ENCODE measurements around the gene JAKMIP1. TPM values are rescaled to one million over a fixed set of nuclear protein-coding genes. Genes with fewer than 3 reads are reported as not detected.

Gene JAKMIP1
- total and polyA plus RNA-seq, 2 experiments from 2014 or later = not detected

DNA sequence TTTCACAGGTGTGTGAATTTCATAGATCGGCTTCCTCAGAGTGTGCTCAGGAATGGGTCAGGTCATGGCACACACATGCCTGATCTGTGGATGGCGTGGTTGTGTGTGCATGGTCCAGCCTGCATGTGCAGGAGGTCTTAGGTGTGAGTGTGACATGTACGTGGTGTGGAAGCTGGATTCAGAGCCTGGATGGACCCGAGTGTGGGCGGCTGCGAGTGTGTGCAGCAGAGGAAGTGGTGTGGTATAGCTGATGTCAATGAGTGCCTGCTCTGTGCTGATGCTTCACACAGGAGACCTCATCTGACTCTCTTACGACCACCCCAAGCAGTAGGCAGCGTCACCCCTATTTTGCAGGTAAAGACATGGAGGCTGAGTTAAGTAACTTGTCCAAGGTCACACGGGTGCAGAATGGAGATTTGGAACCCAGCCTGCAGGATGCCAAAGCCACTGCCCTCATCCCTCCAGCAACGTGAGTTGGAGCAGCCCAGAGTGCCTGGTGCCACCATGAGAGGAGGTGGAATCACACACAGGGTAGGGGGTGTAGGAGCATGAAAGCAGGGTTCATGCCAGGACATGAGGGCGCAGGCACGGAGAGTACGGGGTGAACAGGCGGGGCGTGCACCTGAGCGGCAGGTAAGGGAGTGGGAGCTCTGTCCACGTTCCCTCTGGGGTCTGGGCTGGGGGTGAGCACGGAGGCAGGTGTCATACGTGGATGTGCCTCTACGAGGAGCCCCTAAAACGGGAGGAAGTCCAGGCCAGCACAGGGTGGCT is 157.9 kb downstream of the JAKMIP1 start:
- Histone ChIP-seq H3K79me2 (ENCODE audit: insufficient read depth) (no peaks in the 10 kb centered on the region), H3K9me3 (ENCODE audit: low read depth) (no peaks in the 10 kb centered on the region), H3F3A (ENCODE audit: insufficient read depth) (no peaks in the 10 kb centered on the region), H4K20me1 (ENCODE audit: insufficient read depth) (no peaks in the 10 kb centered on the region), H3K9me2 (ENCODE audit: insufficient read depth) (no peaks in the 10 kb centered on the region), H3K36me3 (ENCODE audit: low read depth) (no peaks in the 10 kb centered on the region), H3K4me3 (no peak overlapping the region), H3K27me3 (replicated peaks; ENCODE audit: insufficient read depth) (no peaks in the 10 kb centered on the region), H3K27ac (no peak overlapping the region), H3K4me1 (ENCODE audit: insufficient read depth) (no peaks in the 10 kb centered on the region), H3K9ac (no peak overlapping the region), H2AFZ (no peak overlapping the region), H3K4me2 (ENCODE audit: unreplicated experiment) (no peak overlapping the region)
- WGBS, 2 experiments (ENCODE audit: low coverage in 1 of 2, low lambda C conversion rate in 2 of 2, missing lambda C conversion rate in 2 of 2) = 45 to 49% methylated on average over 20 to 21 of the region's 21 CpGs
- in situ Hi-C loops (cut with MboI) = no loop called here
- no peak for DNase-seq
- no peak for TF ChIP-seq EZH2phosphoT487 (IDR thresholded peaks at IDR 0.05; ENCODE audit: insufficient read depth, low read depth)
- TF ChIP-seq EZH2 (IDR thresholded peaks at IDR 0.05; ENCODE audit: insufficient read depth, poor library complexity, severe bottlenecking) = no peak

DNA sequence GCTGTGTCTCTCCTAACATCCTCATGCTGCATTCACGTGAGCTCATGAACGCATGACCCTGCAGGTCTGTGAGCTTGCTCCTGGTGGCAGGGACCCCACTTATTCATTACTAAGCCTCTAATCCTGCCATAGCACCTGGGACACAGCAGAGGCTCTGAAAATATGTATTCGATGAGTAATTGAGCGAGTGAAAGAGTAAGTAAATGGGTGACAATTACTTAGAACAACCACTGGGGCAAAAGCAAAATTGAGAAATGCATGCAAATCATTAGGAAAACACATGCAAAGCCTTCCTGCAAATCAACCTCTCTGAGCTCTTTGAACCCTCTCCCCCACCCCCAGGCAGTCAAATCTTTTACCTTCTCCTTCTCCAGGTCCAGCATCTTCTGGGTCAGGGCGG is 158.5 kb downstream of the JAKMIP1 start:
- Histone ChIP-seq H3K9ac (no peak overlapping the region), H3K36me3 (ENCODE audit: low read depth) (no peaks in the 10 kb centered on the region), H3K4me1 (ENCODE audit: insufficient read depth) (no peaks in the 10 kb centered on the region), H3K4me3 (no peak overlapping the region), H3K27me3 (replicated peaks; ENCODE audit: insufficient read depth) (no peaks in the 10 kb centered on the region), H3K4me2 (ENCODE audit: unreplicated experiment) (no peak overlapping the region), H3K9me2 (ENCODE audit: insufficient read depth) (no peaks in the 10 kb centered on the region), H3K27ac (no peak overlapping the region), H3F3A (ENCODE audit: insufficient read depth) (no peaks in the 10 kb centered on the region), H3K9me3 (ENCODE audit: low read depth) (no peaks in the 10 kb centered on the region), H3K79me2 (ENCODE audit: insufficient read depth) (no peaks in the 10 kb centered on the region), H4K20me1 (ENCODE audit: insufficient read depth) (no peaks in the 10 kb centered on the region), H2AFZ (no peak overlapping the region)
- in situ Hi-C loops (cut with MboI) = no loop called here
- DNase-seq = no peak
- TF ChIP-seq EZH2phosphoT487 (IDR thresholded peaks at IDR 0.05; ENCODE audit: insufficient read depth, low read depth) (no peak), EZH2 (IDR thresholded peaks at IDR 0.05; ENCODE audit: insufficient read depth, poor library complexity, severe bottlenecking) (no peak)
- 45 to 52% methylated on average over 5 of the region's 5 CpGs for WGBS, 2 experiments (ENCODE audit: low coverage in 1 of 2, low lambda C conversion rate in 2 of 2, missing lambda C conversion rate in 2 of 2)

DNA sequence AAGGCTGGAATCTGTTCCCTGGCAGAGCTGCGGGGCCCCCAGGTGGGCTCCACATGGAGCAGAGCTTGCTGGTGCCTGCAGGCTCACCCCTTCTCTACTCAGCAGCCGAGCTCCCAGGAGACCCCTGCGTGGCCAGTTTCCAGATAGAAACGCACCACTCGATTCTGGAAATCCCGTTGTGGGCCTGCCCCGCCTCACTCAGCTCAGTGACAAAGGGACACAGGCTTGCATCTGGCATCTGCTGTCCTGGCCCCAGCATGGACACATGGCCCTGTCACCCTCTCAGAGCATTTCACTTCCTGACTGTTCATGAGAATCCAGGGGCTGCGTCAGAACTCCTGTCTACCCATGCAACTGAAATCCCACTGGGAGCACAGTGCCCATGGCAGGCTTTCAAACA is 161.6 kb downstream of the JAKMIP1 start:
- Histone ChIP-seq H3K9me2 (ENCODE audit: insufficient read depth) (no peaks in the 10 kb centered on the region), H4K20me1 (ENCODE audit: insufficient read depth) (no peaks in the 10 kb centered on the region), H3K9me3 (ENCODE audit: low read depth) (no peaks in the 10 kb centered on the region), H2AFZ (no peak overlapping the region), H3K27ac (no peak overlapping the region), H3K4me1 (ENCODE audit: insufficient read depth) (no peaks in the 10 kb centered on the region), H3K27me3 (replicated peaks; ENCODE audit: insufficient read depth) (no peaks in the 10 kb centered on the region), H3K4me3 (no peak overlapping the region), H3K9ac (no peak overlapping the region), H3K79me2 (ENCODE audit: insufficient read depth) (no peaks in the 10 kb centered on the region), H3K36me3 (ENCODE audit: low read depth) (no peaks in the 10 kb centered on the region), H3K4me2 (ENCODE audit: unreplicated experiment) (no peak overlapping the region), H3F3A (ENCODE audit: insufficient read depth) (no peaks in the 10 kb centered on the region)
- TF ChIP-seq EZH2 (IDR thresholded peaks at IDR 0.05; ENCODE audit: insufficient read depth, poor library complexity, severe bottlenecking) = no peak
- no peak for TF ChIP-seq EZH2phosphoT487 (IDR thresholded peaks at IDR 0.05; ENCODE audit: insufficient read depth, low read depth)
- DNase-seq = no peak
- 21 to 39% methylated on average over 8 of the region's 8 CpGs for WGBS, 2 experiments (ENCODE audit: low coverage in 1 of 2, low lambda C conversion rate in 2 of 2, missing lambda C conversion rate in 2 of 2)
- in situ Hi-C loops (cut with MboI) = no loop called here

DNA sequence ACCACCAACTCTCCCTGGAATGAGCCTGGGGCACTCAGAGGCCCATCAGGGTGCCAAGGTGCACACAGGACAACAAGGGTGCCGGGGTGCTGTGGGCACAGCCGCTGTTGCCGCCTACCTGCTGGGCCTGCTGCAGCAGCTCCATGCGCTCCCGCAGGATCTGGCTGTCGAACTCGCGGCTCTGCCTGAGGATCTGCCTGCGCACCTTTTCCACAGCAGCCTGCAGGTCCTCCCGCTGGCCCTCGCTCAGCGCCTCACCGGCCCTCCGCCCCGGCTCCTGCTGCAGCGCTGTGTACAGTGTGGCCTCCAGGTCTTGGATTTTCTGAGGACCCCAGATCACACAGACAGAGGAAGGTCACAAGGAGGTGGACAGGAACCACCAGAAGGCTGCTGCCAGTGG is 164.6 kb downstream of the JAKMIP1 start:
- Histone ChIP-seq H3K9me3 (ENCODE audit: low read depth) (no peaks in the 10 kb centered on the region), H3K36me3 (ENCODE audit: low read depth) (no peaks in the 10 kb centered on the region), H4K20me1 (ENCODE audit: insufficient read depth) (no peaks in the 10 kb centered on the region), H3K79me2 (ENCODE audit: insufficient read depth) (no peaks in the 10 kb centered on the region), H3K4me1 (ENCODE audit: insufficient read depth) (no peaks in the 10 kb centered on the region), H3K4me2 (ENCODE audit: unreplicated experiment) (no peak overlapping the region), H2AFZ (no peak overlapping the region), H3F3A (ENCODE audit: insufficient read depth) (no peaks in the 10 kb centered on the region), H3K27me3 (replicated peaks; ENCODE audit: insufficient read depth) (no peaks in the 10 kb centered on the region), H3K9me2 (ENCODE audit: insufficient read depth) (no peaks in the 10 kb centered on the region), H3K9ac (no peak overlapping the region), H3K27ac (no peak overlapping the region), H3K4me3 (no peak overlapping the region)
- in situ Hi-C loops (cut with MboI) = no loop called here
- DNase-seq = no peak
- WGBS, 2 experiments (ENCODE audit: low coverage in 1 of 2, low lambda C conversion rate in 2 of 2, missing lambda C conversion rate in 2 of 2) = 65 to 66% methylated on average over 12 to 16 of the region's 16 CpGs
- TF ChIP-seq EZH2phosphoT487 (IDR thresholded peaks at IDR 0.05; ENCODE audit: insufficient read depth, low read depth) (no peak), EZH2 (IDR thresholded peaks at IDR 0.05; ENCODE audit: insufficient read depth, poor library complexity, severe bottlenecking) (no peak)

Data from GM23248 (cell line).